NCI-H1436 (cell line): ENCODE measurements around the gene ZCCHC17.
"Not testable (repeated sequence)": the region's sequence is repeated elsewhere in the genome, so short reads cannot be mapped to it uniquely, and the experiment has no call there.

Experiments used
- DNase-seq: peaks from one replicate; lab custom pipeline; 2025; lab: John Stamatoyannopoulos, UW

Gene ZCCHC17, protein sequence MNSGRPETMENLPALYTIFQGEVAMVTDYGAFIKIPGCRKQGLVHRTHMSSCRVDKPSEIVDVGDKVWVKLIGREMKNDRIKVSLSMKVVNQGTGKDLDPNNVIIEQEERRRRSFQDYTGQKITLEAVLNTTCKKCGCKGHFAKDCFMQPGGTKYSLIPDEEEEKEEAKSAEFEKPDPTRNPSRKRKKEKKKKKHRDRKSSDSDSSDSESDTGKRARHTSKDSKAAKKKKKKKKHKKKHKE

GRCh38 chr1:31296486-31297276 is at the start of gene ZCCHC17, which contains the start of gene SNRNP40:
ZCCHC17 (plus strand) TSS chr1:31297032; CDS start chr1:31310099, 13,067 bp downstream.
SNRNP40 (minus strand) TSS chr1:31296788; CDS start chr1:31296751, 37 bp downstream.
- peak; percentile 98 for DNase-seq

- DNase-seq: no peak
Observed at GRCh38 chr1:31248276-31248675, 48.6 kb upstream of the ZCCHC17 start.

DNA sequence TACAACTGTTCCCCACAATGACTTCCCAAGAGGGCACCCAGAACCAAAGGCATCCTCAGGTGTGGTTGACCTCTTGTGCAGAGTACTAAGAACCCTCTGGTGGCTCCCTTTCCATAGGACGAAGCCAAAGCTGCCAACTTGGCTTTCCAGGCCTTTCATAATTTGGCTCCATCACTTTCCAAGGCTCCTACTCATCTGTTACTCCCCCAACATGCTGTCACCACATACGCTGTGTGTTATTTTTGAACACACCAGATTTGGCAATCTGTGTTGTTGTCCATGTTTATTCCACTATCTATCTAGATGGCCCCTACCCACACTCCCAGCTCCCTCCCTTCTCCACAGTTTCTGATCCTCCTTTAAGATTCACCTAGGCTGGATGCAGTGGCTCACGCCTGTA is 47.0 kb upstream of the ZCCHC17 start:
- DNase-seq: no peak

- no peak for DNase-seq
Observed at GRCh38 chr1:31257213-31257612, 39.6 kb upstream of the ZCCHC17 start.

- DNase-seq: no peak
Observed at GRCh38 chr1:31258581-31258980, 38.3 kb upstream of the ZCCHC17 start.

GRCh38 chr1:31259746-31260145 is 37.1 kb upstream of the ZCCHC17 start:
- DNase-seq: no peak

- no peak for DNase-seq
Observed at GRCh38 chr1:31261916-31262315, 34.9 kb upstream of the ZCCHC17 start.

DNA sequence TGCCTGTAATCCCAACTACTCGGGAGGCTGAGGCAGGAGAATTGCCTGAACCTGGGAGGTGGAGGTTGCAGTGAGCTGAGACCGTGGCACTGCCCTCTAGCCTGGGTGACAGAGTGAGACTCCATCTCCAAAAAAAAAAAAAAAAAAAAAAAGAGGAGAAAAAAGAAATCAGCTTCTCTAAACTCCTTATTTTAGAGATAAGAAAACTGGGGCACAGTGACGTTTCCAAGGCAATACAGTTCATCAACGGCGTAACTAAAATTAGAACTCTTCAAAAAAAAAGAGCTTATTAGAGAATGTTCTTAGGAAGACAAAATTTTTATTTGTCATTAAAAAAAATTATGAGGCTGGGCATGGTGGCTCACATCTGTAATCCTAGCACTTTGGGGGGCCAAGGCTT is 34.4 kb upstream of the ZCCHC17 start:
- DNase-seq: not testable (repeated sequence)

DNA sequence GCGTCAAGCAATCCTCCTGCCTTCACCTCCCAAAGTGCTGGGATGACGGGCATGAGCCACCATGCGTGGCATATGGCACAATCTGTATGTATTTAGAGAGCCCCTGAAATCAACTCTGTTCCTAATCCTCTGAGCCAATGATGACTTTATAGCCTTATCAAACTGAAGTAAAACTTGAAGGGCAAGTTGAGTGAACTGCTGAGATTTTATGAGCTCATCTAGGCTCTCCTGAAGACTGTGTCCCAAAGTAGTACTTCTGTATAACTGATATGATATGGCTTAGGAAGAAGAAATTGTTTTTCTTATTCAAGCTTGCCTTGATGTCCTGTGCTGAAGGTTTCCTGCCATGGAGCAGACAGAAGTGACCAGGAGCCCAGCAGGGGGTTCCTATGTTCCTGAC is 33.4 kb upstream of the ZCCHC17 start:
- no peak for DNase-seq

DNA sequence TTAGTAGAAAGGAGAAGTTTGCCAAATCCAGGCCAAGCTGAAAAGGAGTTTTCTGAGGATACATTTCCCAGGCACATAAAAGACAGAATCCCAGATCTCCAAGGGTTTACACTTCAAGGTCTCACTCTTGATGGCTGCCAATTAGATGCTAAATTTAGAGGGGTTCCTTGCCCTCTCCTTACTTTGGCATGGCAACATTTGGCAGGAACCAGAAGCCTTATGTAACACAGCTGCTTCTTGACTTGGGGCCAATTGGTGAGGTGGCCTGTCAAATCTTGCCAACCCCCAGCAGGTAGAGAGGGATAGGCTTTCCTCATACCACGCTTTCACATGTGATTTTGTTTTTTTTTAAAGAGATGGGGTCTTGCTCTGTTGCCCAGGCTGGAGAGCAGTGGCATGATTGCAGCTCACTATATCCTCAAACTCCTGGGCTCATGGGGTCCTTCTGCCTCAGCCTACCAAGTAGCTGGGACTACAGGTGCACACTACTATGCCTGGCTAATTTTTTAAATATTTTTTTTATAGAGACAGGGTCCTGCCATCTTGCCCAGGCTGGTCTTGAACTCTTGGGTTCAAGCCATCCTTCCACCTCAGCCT is 31.9 kb upstream of the ZCCHC17 start:
- no peak for DNase-seq

GRCh38 chr1:31266547-31266946 is 30.3 kb upstream of the ZCCHC17 start:
- no peak for DNase-seq

DNA sequence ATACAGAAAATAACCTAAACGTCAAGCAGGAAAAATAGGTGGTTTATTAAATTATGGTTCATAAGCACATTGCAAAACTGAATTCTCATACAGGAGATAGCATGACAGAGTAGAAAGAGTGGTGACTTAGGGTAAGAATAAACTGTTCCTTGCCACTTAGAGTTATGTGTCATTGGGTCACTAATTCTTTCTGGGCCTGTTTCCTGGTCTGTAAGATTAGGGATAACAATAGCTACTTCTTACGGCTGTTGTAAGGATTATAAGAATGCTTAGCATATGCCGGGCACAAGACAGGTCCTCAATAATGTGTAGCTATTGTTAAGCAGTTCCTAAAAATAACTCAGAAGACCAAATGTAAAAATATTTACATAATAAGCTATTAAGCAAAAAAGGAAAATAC is 24.5 kb upstream of the ZCCHC17 start:
- DNase-seq: no peak

DNA sequence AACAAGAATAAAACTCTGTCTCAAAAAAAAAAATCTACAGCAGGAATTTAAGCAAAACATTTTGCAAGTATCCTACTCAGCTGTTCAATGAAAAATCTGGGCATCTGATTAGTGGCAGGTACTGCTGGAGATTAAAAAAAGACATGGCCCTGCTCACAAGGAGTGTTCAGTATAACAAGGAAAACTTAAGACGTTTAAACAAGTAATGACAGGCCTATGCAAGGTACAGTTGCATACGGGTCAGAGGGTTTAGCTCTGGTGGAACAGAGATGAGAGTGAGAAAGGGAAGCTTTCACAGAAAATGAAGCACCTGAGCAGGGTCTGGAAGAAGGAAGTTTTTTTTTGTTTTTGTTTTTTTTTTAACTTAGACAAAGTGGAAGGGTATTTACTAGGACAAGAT is 23.2 kb upstream of the ZCCHC17 start:
- no peak for DNase-seq

GRCh38 chr1:31282426-31282825 is 14.4 kb upstream of the ZCCHC17 start:
- not testable (repeated sequence) for DNase-seq

DNA sequence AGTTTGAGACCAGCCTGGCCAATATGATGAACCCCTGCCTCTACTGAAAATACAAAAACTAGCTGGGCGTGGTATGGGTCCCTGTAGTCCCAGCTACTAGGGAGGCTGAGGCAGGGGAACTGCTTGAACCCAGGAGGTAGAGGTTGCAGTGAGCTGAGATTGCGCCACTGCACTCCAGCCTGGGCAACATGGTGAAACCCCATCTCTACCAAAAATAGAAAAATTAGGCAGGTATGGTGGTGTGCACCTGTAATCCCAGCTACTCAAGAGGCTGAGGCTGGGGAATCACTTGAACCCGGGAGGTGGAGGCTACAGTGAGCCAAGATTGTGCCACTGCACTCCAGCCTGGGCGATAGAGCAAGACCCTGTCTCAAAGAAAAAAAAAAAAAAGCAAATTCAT is 9.0 kb upstream of the ZCCHC17 start:
- DNase-seq: not testable (repeated sequence)

GRCh38 chr1:31289021-31289420 is 7.8 kb upstream of the ZCCHC17 start:
- no peak for DNase-seq

- no peak for DNase-seq
Observed at GRCh38 chr1:31295874-31296485, 852 bp upstream of the ZCCHC17 start.

- DNase-seq: no peak
Observed at GRCh38 chr1:31297277-31298247, 730 bp downstream of the ZCCHC17 start.

DNA sequence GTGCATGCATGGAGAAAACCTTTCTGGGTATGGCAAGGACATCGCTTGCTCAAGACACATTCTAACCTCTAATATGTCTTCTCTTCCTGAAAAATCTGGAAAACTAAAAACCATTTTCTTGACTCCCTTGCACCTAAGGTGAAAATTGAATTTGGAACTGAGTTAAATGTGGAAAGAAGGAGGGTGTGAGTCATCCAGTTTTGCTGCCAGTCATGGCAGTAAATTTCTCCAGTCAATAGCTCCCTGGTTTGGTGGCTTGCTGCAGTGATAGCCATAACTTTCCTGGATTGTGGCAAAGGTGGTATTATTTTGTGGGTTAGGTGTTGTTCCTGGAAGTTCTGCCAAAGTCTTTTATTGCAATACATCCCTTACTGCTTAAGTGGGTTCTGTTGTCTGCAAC is 2.5 kb downstream of the ZCCHC17 start:
- DNase-seq: no peak

DNA sequence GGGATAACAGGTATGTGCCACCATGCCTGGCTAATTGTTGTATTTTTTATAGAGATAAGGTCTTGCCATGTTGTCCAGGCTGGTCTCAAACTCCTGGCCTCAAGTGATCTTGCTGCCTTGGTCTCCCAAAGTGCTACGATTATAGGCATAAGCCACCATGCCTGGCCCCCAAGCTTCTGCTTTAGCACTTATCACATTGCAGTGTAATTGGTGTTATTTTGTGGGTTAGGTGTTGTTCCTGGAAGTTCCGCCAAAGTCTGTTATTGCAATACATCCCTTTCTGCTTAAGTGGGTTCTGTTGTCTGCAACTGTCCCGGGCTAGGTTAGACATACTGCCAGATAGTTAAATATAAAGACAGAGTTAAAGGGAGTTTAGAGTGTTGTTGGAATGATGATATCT is 3.4 kb downstream of the ZCCHC17 start:
- no peak for DNase-seq

- no peak for DNase-seq
Observed at GRCh38 chr1:31302709-31303441, 6.0 kb downstream of the ZCCHC17 start.
